ENCODE data around the gene NUP98.
"Not testable (repeated sequence)": the region's sequence is repeated elsewhere in the genome, so short reads cannot be mapped to it uniquely, and the experiment has no call there.

Gene NUP98

GRCh38 chr11:3775736-3776406 is 21.5 kb downstream of the NUP98 start:
- ChIA-PET CTCF (interaction anchor here (0.7 kb wide), 1 partner anchor 110 kb away, joined by 4 read pairs; no protein-coding TSS in a partner anchor), POLR2A (no interaction called here)
- DNase-seq (ENCODE audit: extremely low spot score), result no peak
- no peak for TF ChIP-seq TARDBP (IDR thresholded peaks at IDR 0.05)
- TF ChIP-seq FOXA1 (IDR thresholded peaks at IDR 0.05), result no peak
- no peak for TF ChIP-seq CTBP1 (IDR thresholded peaks at IDR 0.05; ENCODE audit: borderline replicate concordance)
- no peak for TF ChIP-seq L3MBTL2 (conservative IDR thresholded peaks at IDR 0.05)
- TF ChIP-seq PKNOX1 (IDR thresholded peaks at IDR 0.05), result no peak
- TF ChIP-seq BHLHE40 (IDR thresholded peaks at IDR 0.05; ENCODE audit: borderline replicate concordance), result no peak
- no peak for TF ChIP-seq ZNF384 (IDR thresholded peaks at IDR 0.05)
- no peak for TF ChIP-seq ELF4 (IDR thresholded peaks at IDR 0.05)
- TF ChIP-seq FOXM1 (IDR thresholded peaks at IDR 0.05; ENCODE audit: borderline replicate concordance), result no peak
- no peak for TF ChIP-seq FOXK2 (IDR thresholded peaks at IDR 0.05)
- TF ChIP-seq SUZ12 (IDR thresholded peaks at IDR 0.05), result no peak
- TF ChIP-seq SP1 (IDR thresholded peaks at IDR 0.05), result no peak
- no peak for TF ChIP-seq HDGF (IDR thresholded peaks at IDR 0.05; ENCODE audit: borderline replicate concordance)
- TF ChIP-seq NFRKB (IDR thresholded peaks at IDR 0.05), result no peak
- no peak for TF ChIP-seq ARNT (IDR thresholded peaks at IDR 0.05)
- no peak for TF ChIP-seq LEF1 (IDR thresholded peaks at IDR 0.05; ENCODE audit: borderline replicate concordance)

- CTCF ChIA-PET, result no interaction called here
- POLR2A ChIA-PET, result interaction anchor here (1.7 kb wide), 1 partner anchor 25 kb away, joined by 4 read pairs; the partner anchor contains the start of gene NUP98
- no peak for TF ChIP-seq L3MBTL2 (conservative IDR thresholded peaks at IDR 0.05)
- TF ChIP-seq TARDBP (IDR thresholded peaks at IDR 0.05), result no peak
- TF ChIP-seq FOXK2 (IDR thresholded peaks at IDR 0.05), result no peak
- TF ChIP-seq FOXM1 (IDR thresholded peaks at IDR 0.05; ENCODE audit: borderline replicate concordance), result no peak
- no peak for TF ChIP-seq SP1 (IDR thresholded peaks at IDR 0.05)
- TF ChIP-seq ELF4 (IDR thresholded peaks at IDR 0.05), result no peak
- TF ChIP-seq HDGF (IDR thresholded peaks at IDR 0.05; ENCODE audit: borderline replicate concordance), result no peak
- no peak for TF ChIP-seq ZNF384 (IDR thresholded peaks at IDR 0.05)
- TF ChIP-seq LEF1 (IDR thresholded peaks at IDR 0.05; ENCODE audit: borderline replicate concordance), result no peak
- TF ChIP-seq PKNOX1 (IDR thresholded peaks at IDR 0.05), result no peak
- TF ChIP-seq NFRKB (IDR thresholded peaks at IDR 0.05), result no peak
- DNase-seq (ENCODE audit: extremely low spot score), result no peak
Measured at GRCh38 chr11:3773180-3773579, 24.2 kb downstream of the NUP98 start.

DNA sequence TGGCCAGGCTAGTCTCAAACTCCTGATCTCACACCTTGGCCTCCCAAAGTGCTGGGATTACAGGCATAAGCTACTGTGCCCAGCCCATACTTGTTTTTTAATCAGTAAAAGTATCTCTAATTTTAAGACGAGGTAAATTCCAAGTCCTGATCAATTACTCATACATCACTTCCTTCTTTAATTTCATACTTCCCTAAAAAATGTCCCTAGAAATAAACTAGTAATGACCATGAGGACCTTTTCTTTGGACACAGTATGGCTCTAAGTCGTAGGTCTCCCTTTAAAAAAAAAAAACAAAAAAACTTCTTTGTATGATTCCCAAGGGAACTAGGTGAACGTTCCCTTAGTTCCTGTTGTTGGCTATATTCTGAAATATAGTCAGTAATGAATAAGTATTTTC is 29.8 kb downstream of the NUP98 start:
- POLR2A ChIA-PET, result no interaction called here
- TF ChIP-seq L3MBTL2 (conservative IDR thresholded peaks at IDR 0.05), result no peak
- no peak for DNase-seq (ENCODE audit: extremely low spot score)
- CTCF ChIA-PET, result no interaction called here

GRCh38 chr11:3766836-3767235 is 30.5 kb downstream of the NUP98 start:
- DNase-seq (ENCODE audit: extremely low spot score); POLR2A ChIA-PET; CTCF ChIA-PET: not testable (repeated sequence)

DNA sequence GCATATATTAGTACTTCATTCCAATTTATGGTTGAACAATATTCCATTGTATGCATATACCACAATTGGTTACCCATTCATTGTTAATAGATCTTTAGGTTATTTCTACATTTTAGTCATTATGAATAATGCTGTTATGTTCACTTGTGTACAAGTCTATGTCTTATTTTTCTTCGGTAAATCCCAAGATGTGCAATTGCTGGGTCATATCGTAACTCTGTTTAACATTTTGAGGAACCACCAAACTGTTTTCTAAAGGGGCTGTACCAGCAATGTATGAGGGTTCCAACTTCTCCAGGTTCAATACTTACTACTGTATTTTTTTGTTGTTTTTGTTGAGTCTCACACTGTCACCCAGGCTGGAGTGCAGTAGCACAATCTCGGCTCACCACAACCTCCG is 33.1 kb downstream of the NUP98 start:
- ChIA-PET CTCF (no interaction called here), POLR2A (no interaction called here)
- TF ChIP-seq SUZ12 (IDR thresholded peaks at IDR 0.05) (no peak), BHLHE40 (IDR thresholded peaks at IDR 0.05; ENCODE audit: borderline replicate concordance) (no peak), PKNOX1 (IDR thresholded peaks at IDR 0.05) (no peak), ARNT (IDR thresholded peaks at IDR 0.05) (no peak), FOXM1 (IDR thresholded peaks at IDR 0.05; ENCODE audit: borderline replicate concordance) (no peak), LEF1 (IDR thresholded peaks at IDR 0.05; ENCODE audit: borderline replicate concordance) (no peak), HDGF (IDR thresholded peaks at IDR 0.05; ENCODE audit: borderline replicate concordance) (no peak), CTBP1 (IDR thresholded peaks at IDR 0.05; ENCODE audit: borderline replicate concordance) (no peak), ELF4 (IDR thresholded peaks at IDR 0.05) (no peak), ZNF384 (IDR thresholded peaks at IDR 0.05) (no peak)
- no peak for DNase-seq (ENCODE audit: extremely low spot score)

GRCh38 chr11:3755151-3755550 is 42.2 kb downstream of the NUP98 start:
- TF ChIP-seq FOXA1 (IDR thresholded peaks at IDR 0.05) (no peak), SP1 (IDR thresholded peaks at IDR 0.05) (no peak), BHLHE40 (IDR thresholded peaks at IDR 0.05; ENCODE audit: borderline replicate concordance) (no peak)
- ChIA-PET CTCF (no interaction called here), POLR2A (no interaction called here)
- no peak for DNase-seq (ENCODE audit: extremely low spot score)

DNA sequence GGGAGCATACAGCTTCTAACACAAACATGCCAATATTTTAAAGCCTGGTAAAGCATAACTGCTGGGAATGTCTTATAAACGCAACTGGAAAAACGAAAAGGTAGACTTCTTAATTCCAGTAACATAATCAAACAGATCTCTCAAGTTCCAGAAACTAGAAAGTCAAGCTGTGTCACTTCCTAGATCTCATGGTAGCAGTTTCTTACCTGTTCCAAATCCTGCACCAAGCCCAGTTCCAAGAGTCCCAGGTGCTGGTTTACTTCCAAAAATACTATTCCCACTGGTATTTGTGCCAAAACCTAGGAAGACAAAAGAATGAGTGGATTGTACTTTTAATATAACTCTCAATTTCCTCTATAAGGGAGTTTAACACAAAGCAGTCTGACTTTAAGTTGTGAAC is 44.2 kb downstream of the NUP98 start:
- DNase-seq (ENCODE audit: extremely low spot score), result no peak
- POLR2A ChIA-PET, result no interaction called here
- TF ChIP-seq BHLHE40 (IDR thresholded peaks at IDR 0.05; ENCODE audit: borderline replicate concordance) (no peak), PKNOX1 (IDR thresholded peaks at IDR 0.05) (no peak), FOXM1 (IDR thresholded peaks at IDR 0.05; ENCODE audit: borderline replicate concordance) (no peak), NFRKB (IDR thresholded peaks at IDR 0.05) (no peak), SUZ12 (IDR thresholded peaks at IDR 0.05) (no peak), FOXA1 (IDR thresholded peaks at IDR 0.05) (no peak), L3MBTL2 (conservative IDR thresholded peaks at IDR 0.05) (no peak), FOXK2 (IDR thresholded peaks at IDR 0.05) (no peak), ARNT (IDR thresholded peaks at IDR 0.05) (no peak), ELF4 (IDR thresholded peaks at IDR 0.05) (no peak)
- CTCF ChIA-PET, result no interaction called here

Measured in HEK293T (cell line).